Iris pigment epithelial cell (primary cell): Measurements from ENCODE around the gene ACTRT2.

ENCODE experiments used
- DNase-seq: peaks from one replicate; pipeline ENCODE4 v3.0.0-alpha.2; 2011; ENCODE audit warnings: low read depth

ACTRT2 gene

GRCh38 chr1:3018576-3018975, 2.7 kb upstream of the ACTRT2 start:
- no peak for DNase-seq

- no peak for DNase-seq
Measured at GRCh38 chr1:3019007-3019515, 2.2 kb upstream of the ACTRT2 start.

GRCh38 chr1:3019516-3020051, 1.7 kb upstream of the ACTRT2 start:
- no peak for DNase-seq

GRCh38 chr1:3020263-3020909, 881 bp upstream of the ACTRT2 start:
- DNase-seq, result no peak

GRCh38 chr1:3021801-3022401, 634 bp downstream of the ACTRT2 start:
- DNase-seq, result no peak

GRCh38 chr1:3022511-3022973, 1.3 kb downstream of the ACTRT2 start:
- no peak for DNase-seq

GRCh38 chr1:3022976-3023375, 1.7 kb downstream of the ACTRT2 start:
- no peak for DNase-seq

GRCh38 chr1:3024019-3024418, 2.8 kb downstream of the ACTRT2 start:
- DNase-seq, result peak; percentile 6

- DNase-seq, result no peak
Measured at GRCh38 chr1:3024588-3024987, 3.3 kb downstream of the ACTRT2 start.

GRCh38 chr1:3026124-3026523, 4.9 kb downstream of the ACTRT2 start:
- no peak for DNase-seq

- no peak for DNase-seq
Measured at GRCh38 chr1:3026581-3027391, 5.5 kb downstream of the ACTRT2 start.

GRCh38 chr1:3027611-3028371, 6.5 kb downstream of the ACTRT2 start:
- no peak for DNase-seq

GRCh38 chr1:3028531-3029282, 7.4 kb downstream of the ACTRT2 start:
- no peak for DNase-seq

GRCh38 chr1:3029481-3029961, 8.3 kb downstream of the ACTRT2 start:
- no peak for DNase-seq

GRCh38 chr1:3029991-3030662, 8.9 kb downstream of the ACTRT2 start:
- DNase-seq, result no peak

- DNase-seq, result no peak
Measured at GRCh38 chr1:3030663-3031381, 9.6 kb downstream of the ACTRT2 start.

- DNase-seq, result no peak
Measured at GRCh38 chr1:3031401-3032221, 10.3 kb downstream of the ACTRT2 start.

GRCh38 chr1:3032371-3033039, 11.2 kb downstream of the ACTRT2 start:
- no peak for DNase-seq
